Measurements from ENCODE around the gene GLDC.

The GLDC gene

DNA sequence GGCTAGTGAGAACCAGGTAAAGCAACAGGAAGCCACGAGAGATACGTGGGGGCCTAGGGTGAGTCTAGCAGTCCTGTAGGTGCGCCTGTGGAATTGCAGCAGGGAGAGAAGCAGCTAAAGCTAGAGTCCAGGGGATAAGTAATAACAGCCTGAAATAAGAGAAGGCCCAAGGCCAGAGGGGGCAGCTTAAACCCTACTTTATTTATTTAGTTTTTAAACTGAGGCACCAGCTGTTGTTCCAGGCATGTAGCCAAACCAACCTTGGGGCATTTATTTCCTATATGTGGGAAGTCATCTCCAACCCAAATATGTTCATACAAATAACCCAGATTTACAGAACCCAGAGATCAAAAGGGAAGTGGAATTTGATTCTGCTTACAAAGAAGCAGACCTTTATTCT, 93.5 kb downstream of the GLDC start:
- no peak overlapping the region for H3K4me3 ChIP-seq (ENCODE audit: low read length)
- no peak for DNase-seq
- no peaks in the 10 kb centered on the region for H4K20me1 ChIP-seq (ENCODE audit: insufficient read depth, low read length)
- H3K4me2 ChIP-seq (ENCODE audit: low read depth, low read length): no peak overlapping the region
- no peaks in the 10 kb centered on the region for H3F3A ChIP-seq (ENCODE audit: insufficient read depth, low read length)
- no peaks in the 10 kb centered on the region for H3K79me2 ChIP-seq (ENCODE audit: low read length)
- H3K9me3 ChIP-seq (replicated peaks; ENCODE audit: insufficient read depth, low read length): no peaks in the 10 kb centered on the region
- TF ChIP-seq, protein P1, sequence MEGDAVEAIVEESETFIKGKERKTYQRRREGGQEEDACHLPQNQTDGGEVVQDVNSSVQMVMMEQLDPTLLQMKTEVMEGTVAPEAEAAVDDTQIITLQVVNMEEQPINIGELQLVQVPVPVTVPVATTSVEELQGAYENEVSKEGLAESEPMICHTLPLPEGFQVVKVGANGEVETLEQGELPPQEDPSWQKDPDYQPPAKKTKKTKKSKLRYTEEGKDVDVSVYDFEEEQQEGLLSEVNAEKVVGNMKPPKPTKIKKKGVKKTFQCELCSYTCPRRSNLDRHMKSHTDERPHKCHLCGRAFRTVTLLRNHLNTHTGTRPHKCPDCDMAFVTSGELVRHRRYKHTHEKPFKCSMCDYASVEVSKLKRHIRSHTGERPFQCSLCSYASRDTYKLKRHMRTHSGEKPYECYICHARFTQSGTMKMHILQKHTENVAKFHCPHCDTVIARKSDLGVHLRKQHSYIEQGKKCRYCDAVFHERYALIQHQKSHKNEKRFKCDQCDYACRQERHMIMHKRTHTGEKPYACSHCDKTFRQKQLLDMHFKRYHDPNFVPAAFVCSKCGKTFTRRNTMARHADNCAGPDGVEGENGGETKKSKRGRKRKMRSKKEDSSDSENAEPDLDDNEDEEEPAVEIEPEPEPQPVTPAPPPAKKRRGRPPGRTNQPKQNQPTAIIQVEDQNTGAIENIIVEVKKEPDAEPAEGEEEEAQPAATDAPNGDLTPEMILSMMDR (IDR thresholded peaks at IDR 0.05; ENCODE audit: low read length): no peak
- TF ChIP-seq EZH2phosphoT487 (IDR thresholded peaks at IDR 0.05; ENCODE audit: low read length): no peak
- TF ChIP-seq EZH2 (optimal IDR thresholded peaks at IDR 0.05; ENCODE audit: low read depth, low read length): no peak
- no peaks in the 10 kb centered on the region for H3K9me2 ChIP-seq (replicated peaks; ENCODE audit: insufficient read depth, low read length)
- H3K36me3 ChIP-seq (replicated peaks; ENCODE audit: insufficient read depth, low read length): no peaks in the 10 kb centered on the region
- H3K27ac ChIP-seq (ENCODE audit: low read length): no peak overlapping the region
- no peak overlapping the region for H2AFZ ChIP-seq (ENCODE audit: low read length)
- no peaks in the 10 kb centered on the region for H3K27me3 ChIP-seq (replicated peaks; ENCODE audit: insufficient read depth, low read length)
- no peak overlapping the region for H3K9ac ChIP-seq (ENCODE audit: low read length)
- H3K4me1 ChIP-seq (ENCODE audit: low read length): no peaks in the 10 kb centered on the region

DNA sequence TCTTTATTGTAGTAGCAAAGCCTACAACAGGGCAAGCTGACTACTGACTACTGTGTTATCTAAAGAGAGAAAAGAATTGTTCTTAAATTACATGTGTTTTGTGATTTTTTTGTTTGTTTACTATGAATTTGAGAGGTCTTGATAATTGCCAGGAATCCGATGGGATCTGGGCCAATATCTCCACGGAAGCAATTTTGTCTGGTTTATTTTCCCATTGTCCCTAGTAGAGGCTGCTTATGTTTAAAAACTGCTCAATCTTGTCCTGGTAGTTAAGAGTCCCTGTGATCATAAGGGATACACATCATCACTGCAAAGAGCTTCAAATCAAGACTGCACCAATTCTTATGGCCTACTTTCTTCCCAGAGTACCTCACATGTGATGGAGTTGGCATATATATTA, 94.4 kb downstream of the GLDC start:
- no peak overlapping the region for H3K27ac ChIP-seq (ENCODE audit: low read length)
- H3K27me3 ChIP-seq (replicated peaks; ENCODE audit: insufficient read depth, low read length): no peaks in the 10 kb centered on the region
- no peak overlapping the region for H3K4me3 ChIP-seq (ENCODE audit: low read length)
- no peak overlapping the region for H3K9ac ChIP-seq (ENCODE audit: low read length)
- H3F3A ChIP-seq (ENCODE audit: insufficient read depth, low read length): no peaks in the 10 kb centered on the region
- DNase-seq: no peak
- H4K20me1 ChIP-seq (ENCODE audit: insufficient read depth, low read length): no peaks in the 10 kb centered on the region
- H3K9me3 ChIP-seq (replicated peaks; ENCODE audit: insufficient read depth, low read length): no peaks in the 10 kb centered on the region
- no peak overlapping the region for H3K4me2 ChIP-seq (ENCODE audit: low read depth, low read length)
- no peaks in the 10 kb centered on the region for H3K9me2 ChIP-seq (replicated peaks; ENCODE audit: insufficient read depth, low read length)
- TF ChIP-seq EZH2phosphoT487 (IDR thresholded peaks at IDR 0.05; ENCODE audit: low read length): no peak
- TF ChIP-seq EZH2 (optimal IDR thresholded peaks at IDR 0.05; ENCODE audit: low read depth, low read length): no peak
- TF ChIP-seq, protein P1 (IDR thresholded peaks at IDR 0.05; ENCODE audit: low read length): no peak
- no peak overlapping the region for H2AFZ ChIP-seq (ENCODE audit: low read length)
- no peaks in the 10 kb centered on the region for H3K4me1 ChIP-seq (ENCODE audit: low read length)
- no peaks in the 10 kb centered on the region for H3K36me3 ChIP-seq (replicated peaks; ENCODE audit: insufficient read depth, low read length)
- no peaks in the 10 kb centered on the region for H3K79me2 ChIP-seq (ENCODE audit: low read length)

DNA sequence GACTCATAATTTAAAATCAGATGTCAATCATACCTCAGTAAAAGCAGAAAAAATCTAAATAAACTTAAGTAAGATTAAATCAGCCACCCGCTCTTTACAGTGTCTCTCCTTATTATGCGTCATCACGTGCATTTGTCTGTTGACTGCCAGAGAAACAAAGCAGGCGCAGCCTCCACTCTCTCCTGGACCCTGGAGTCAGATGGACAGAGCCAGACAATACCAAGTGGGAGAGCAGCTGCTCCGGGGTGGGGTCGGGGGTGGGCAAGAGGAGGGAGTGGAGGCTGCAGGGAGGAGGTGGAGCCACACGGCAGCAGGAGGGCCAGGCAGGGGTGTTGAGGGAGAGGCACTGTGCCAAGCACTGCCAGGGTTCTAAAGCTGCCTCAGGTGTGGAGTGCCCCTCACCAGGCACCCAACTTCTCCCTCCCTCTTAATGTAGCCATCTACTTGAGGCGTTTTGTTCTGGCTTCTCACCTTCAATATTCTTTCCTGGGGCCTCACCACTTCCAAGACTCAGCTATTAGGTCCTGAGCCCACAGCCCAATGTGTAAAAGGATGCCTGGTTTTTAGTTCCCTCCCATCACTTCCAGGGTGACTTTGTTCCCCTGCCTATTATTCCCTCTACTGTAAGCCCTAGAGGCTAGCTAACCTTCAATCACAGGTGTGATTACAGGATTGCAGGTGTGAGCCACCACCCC, 96.3 kb downstream of the GLDC start:
- no peaks in the 10 kb centered on the region for H3K9me3 ChIP-seq (replicated peaks; ENCODE audit: insufficient read depth, low read length)

More for the DNA sequence above, 96.3 kb downstream of the GLDC start:
- no peak for DNase-seq
- Histone ChIP-seq H3K36me3 (replicated peaks; ENCODE audit: insufficient read depth, low read length) (0 out of 2 replicates have a peak, but pooled peaks cover 3% of the 10 kb centered on the region), H3K9ac (ENCODE audit: low read length) (no peak overlapping the region), H3K9me2 (replicated peaks; ENCODE audit: insufficient read depth, low read length) (no peaks in the 10 kb centered on the region), H4K20me1 (ENCODE audit: insufficient read depth, low read length) (no peaks in the 10 kb centered on the region), H3K4me3 (ENCODE audit: low read length) (no peak overlapping the region), H3F3A (ENCODE audit: insufficient read depth, low read length) (no peaks in the 10 kb centered on the region), H3K4me2 (ENCODE audit: low read depth, low read length) (no peak overlapping the region), H2AFZ (ENCODE audit: low read length) (no peak overlapping the region), H3K79me2 (ENCODE audit: low read length) (no peaks in the 10 kb centered on the region), H3K4me1 (ENCODE audit: low read length) (no peaks in the 10 kb centered on the region), H3K27me3 (replicated peaks; ENCODE audit: insufficient read depth, low read length) (no peaks in the 10 kb centered on the region), H3K27ac (ENCODE audit: low read length) (no peak overlapping the region)
- TF ChIP-seq EZH2phosphoT487 (IDR thresholded peaks at IDR 0.05; ENCODE audit: low read length) (no peak), EZH2 (optimal IDR thresholded peaks at IDR 0.05; ENCODE audit: low read depth, low read length) (no peak)
- TF ChIP-seq, protein P1 (IDR thresholded peaks at IDR 0.05; ENCODE audit: low read length): no peak

All from MM.1S (cell line).